H9 (cell line): ENCODE measurements around the gene OTUB1. TPM values are rescaled to one million over a fixed set of nuclear protein-coding genes. Genes with fewer than 3 reads are reported as not detected.

ENCODE experiments used
- DNase-seq: peaks from one replicate; pipeline ENCODE4 v3.0.0-alpha.2; 2017
- H2AFZ ChIP-seq: one replicate; pipeline ENCODE4 v1.6.1; 2013; ENCODE audit warnings: mild to moderate bottlenecking, low read length, control low read depth, moderate library complexity
- H2AK5ac ChIP-seq: 2 replicates; pipeline ENCODE4 v1.6.1; 2013; ENCODE audit warnings: low read length, control low read depth, mixed read lengths; ENCODE audit not compliant: insufficient read length
- H2BK120ac ChIP-seq: one replicate; pipeline ENCODE4 v1.6.1; 2013; ENCODE audit warnings: low read depth, mild to moderate bottlenecking, low read length, control low read depth, inconsistent platforms; ENCODE audit not compliant: poor library complexity, severe bottlenecking
- H2BK12ac ChIP-seq: 2 replicates; pipeline ENCODE4 v1.6.1; 2013; ENCODE audit warnings: low read length, control low read depth, mixed read lengths, low read depth; ENCODE audit not compliant: insufficient read length
- H2BK15ac ChIP-seq: 2 replicates; pipeline ENCODE4 v1.6.1; 2013; ENCODE audit warnings: low read depth, low read length, control low read depth
- H2BK20ac ChIP-seq: one replicate; pipeline ENCODE4 v1.6.1; 2013; ENCODE audit warnings: low read depth, mild to moderate bottlenecking, low read length, control low read depth, inconsistent platforms; ENCODE audit not compliant: poor library complexity, severe bottlenecking
- H2BK5ac ChIP-seq: 2 replicates; pipeline ENCODE4 v1.6.1; 2013; ENCODE audit warnings: low read length, control low read depth, mixed read lengths; ENCODE audit not compliant: insufficient read length
- H3K14ac ChIP-seq: 2 replicates; pipeline ENCODE4 v1.6.1; 2013; ENCODE audit warnings: low read length, control low read depth; ENCODE audit not compliant: insufficient read depth
- H3K18ac ChIP-seq: 2 replicates; pipeline ENCODE4 v1.6.1; 2013; ENCODE audit warnings: low read depth, mild to moderate bottlenecking, mixed read lengths, low read length, control low read depth; ENCODE audit not compliant: insufficient read length
- H3K23ac ChIP-seq: 2 replicates; pipeline ENCODE4 v1.6.1; 2013; ENCODE audit warnings: low read length, control low read depth, mixed read lengths, low read depth; ENCODE audit not compliant: insufficient read length
- H3K23me2 ChIP-seq: 2 replicates; pipeline ENCODE4 v1.6.1; 2013; ENCODE audit warnings: low read depth, mild to moderate bottlenecking, mixed read lengths, low read length, control low read depth; ENCODE audit not compliant: insufficient read length, poor library complexity, severe bottlenecking
- H3K27ac ChIP-seq: 2 replicates; pipeline ENCODE4 v1.5.1; 2013; ENCODE audit warnings: low read length, control low read depth, mixed read lengths, low read depth; ENCODE audit not compliant: insufficient read length
- H3K27me3 ChIP-seq: 2 replicates; pipeline ENCODE4 v1.6.1; 2013; ENCODE audit warnings: low read length, control low read depth, inconsistent platforms; ENCODE audit not compliant: insufficient read depth
- H3K4ac ChIP-seq: 2 replicates; pipeline ENCODE4 v1.6.1; 2013; ENCODE audit warnings: low read depth, mild to moderate bottlenecking, control low read depth, inconsistent platforms, low read length, moderate library complexity
- H3K4me1 ChIP-seq: 2 replicates; pipeline ENCODE4 v1.6.1; 2013; ENCODE audit warnings: low read length, control low read depth, inconsistent platforms; ENCODE audit not compliant: insufficient read depth
- H3K4me2 ChIP-seq: 2 replicates; pipeline ENCODE4 v1.6.1; 2013; ENCODE audit warnings: low read length, control low read depth, mixed read lengths; ENCODE audit not compliant: insufficient read length, insufficient read depth
- H3K56ac ChIP-seq: 2 replicates; pipeline ENCODE4 v1.6.1; 2013; ENCODE audit warnings: low read depth, mild to moderate bottlenecking, mixed read lengths, low read length, control low read depth; ENCODE audit not compliant: insufficient read length
- H3K79me1 ChIP-seq: 2 replicates; pipeline ENCODE4 v1.6.1; 2013; ENCODE audit warnings: low read depth, mild to moderate bottlenecking, moderate library complexity, low read length, control low read depth, inconsistent platforms; ENCODE audit not compliant: insufficient read depth, poor library complexity, severe bottlenecking
- H3K79me2 ChIP-seq: 2 replicates; pipeline ENCODE4 v1.6.1; 2013; ENCODE audit warnings: low read length, control low read depth, inconsistent platforms; ENCODE audit not compliant: insufficient read depth
- H3K9ac ChIP-seq: 2 replicates; pipeline ENCODE4 v1.6.1; 2013; ENCODE audit warnings: low read length, control low read depth, mixed read lengths; ENCODE audit not compliant: insufficient read length; ENCODE audit errors: extremely low read depth
- H3K9me3 ChIP-seq: one replicate; pipeline ENCODE4 v1.6.1; 2013; ENCODE audit warnings: low read depth, low read length, inconsistent platforms; ENCODE audit not compliant: control insufficient read depth
- H3T11ph ChIP-seq: one replicate; pipeline ENCODE4 v1.6.1; 2013; ENCODE audit warnings: mild to moderate bottlenecking, low read length, control low read depth, inconsistent platforms
- H4K20me1 ChIP-seq: one replicate; pipeline ENCODE4 v1.6.1; 2013; ENCODE audit not compliant: control insufficient read depth, insufficient read length, insufficient read depth
- H4K5ac ChIP-seq: 2 replicates; pipeline ENCODE4 v1.6.1; 2013; ENCODE audit warnings: low read depth, mild to moderate bottlenecking, mixed read lengths, low read length, control low read depth; ENCODE audit not compliant: insufficient read length
- H4K8ac ChIP-seq: replicated peaks from 2 replicates; pipeline ENCODE4 v1.6.1; 2013; ENCODE audit warnings: low read length, control low read depth, mixed read lengths, low read depth; ENCODE audit not compliant: insufficient read length
- H4K91ac ChIP-seq: 2 replicates; pipeline ENCODE4 v1.6.1; 2013; ENCODE audit warnings: low read depth, mild to moderate bottlenecking, moderate library complexity, mixed read lengths, low read length, control low read depth; ENCODE audit not compliant: insufficient read length
- H3K27ac Mint-ChIP-seq, 3 experiments: 2 replicates in 2 of 3; 3 replicates in 1 of 3; pipeline ENCODE4 v1.8.0; 2020 to 2021; ENCODE audit warnings: mixed read lengths in 3 of 3, mild to moderate bottlenecking in 1 of 3, moderate library complexity in 1 of 3
- H3K27me3 Mint-ChIP-seq: 2 replicates; pipeline ENCODE4 v1.8.0; 2021; ENCODE audit warnings: low read depth, mild to moderate bottlenecking, moderate library complexity, mixed read lengths
- H3K36me3 Mint-ChIP-seq, 3 experiments: 2 replicates in 2 of 3; 3 replicates in 1 of 3; pipeline ENCODE4 v1.8.0; 2020 to 2021; ENCODE audit warnings: low read depth in 3 of 3, mixed read lengths in 3 of 3; ENCODE audit not compliant: insufficient read depth in 1 of 3
- H3K4me1 Mint-ChIP-seq, 2 experiments: 2 replicates each; pipeline ENCODE4 v1.8.0; 2020; ENCODE audit warnings: mixed read lengths in 2 of 2
- H3K4me3 Mint-ChIP-seq, 2 experiments: 2 replicates in 1 of 2; 3 replicates in 1 of 2; pipeline ENCODE4 v1.8.0; 2020 to 2021; ENCODE audit warnings: mild to moderate bottlenecking in 2 of 2, mixed read lengths in 2 of 2, moderate library complexity in 1 of 2
- H3K9me3 Mint-ChIP-seq, 2 experiments: 2 replicates in 1 of 2; 3 replicates in 1 of 2; pipeline ENCODE4 v1.8.0; 2020; ENCODE audit warnings: mild to moderate bottlenecking in 2 of 2, mixed read lengths in 2 of 2, moderate library complexity in 1 of 2
- CTCF ChIP-seq: fragments of 200-600 bp; sonication (generic); conservative IDR thresholded peaks from 3 replicates; pipeline ENCODE4 v1.8.0; 2021; ENCODE audit warnings: antibody characterized with exemption, mild to moderate bottlenecking
- WGBS: extraction: QIAGEN DNeasy Blood & Tissue Kit; methylation state at CpG from one replicate; pipeline ENCODE4 v1.1.7; 2013; ENCODE audit warnings: missing lambda C conversion rate, low lambda C conversion rate, mixed read lengths; ENCODE audit not compliant: insufficient read length; ENCODE audit errors: extremely low coverage; 5-methylcytosine and 5-hydroxymethylcytosine counted together
- total RNA-seq: library from RNA; stranded (reverse); gene quantifications from 2 replicates; pipeline ENCODE4 v1.2.1, GENCODE V29; 2021

OTUB1 gene
- total RNA-seq, 1 experiment from 2014 or later, result 114 TPM

GRCh38 chr11:64022125-64022784 is 36.0 kb downstream of the OTUB1 start:
- no peak for TF ChIP-seq CTCF
- Histone ChIP-seq H2BK120ac (no peak overlapping the region), H3K4me1 (peaks cover 2% of the 10 kb centered on the region; the same call in 1 of the 2 replicates), H2BK12ac (no peak overlapping the region), H3K56ac (no peak overlapping the region), H3K4ac (no peak overlapping the region), H2BK20ac (no peak overlapping the region), H2AFZ (no peak overlapping the region), H3K4me2 (no peak overlapping the region), H2BK5ac (no peak overlapping the region), H4K8ac (no peak overlapping the region), H2AK5ac (no peak overlapping the region), H3K9me3 (no peaks in the 10 kb centered on the region), H3K23me2 (no peaks in the 10 kb centered on the region), H3K27ac (no peak overlapping the region), H3K79me1 (no peaks in the 10 kb centered on the region), H4K20me1 (no peaks in the 10 kb centered on the region), H4K91ac (no peak overlapping the region), H3K79me2 (no peaks in the 10 kb centered on the region), H3K18ac (no peak overlapping the region), H4K5ac (no peak overlapping the region), H3K14ac (no peak overlapping the region), H3T11ph (no peak overlapping the region), H3K23ac (no peak overlapping the region), H2BK15ac (no peak overlapping the region), H3K9ac (no peak overlapping the region), H3K27me3 (no peaks in the 10 kb centered on the region; the same call in 1 of the 2 replicates)
- Mint-ChIP-seq H3K9me3 (no peaks in the 10 kb centered on the region), H3K4me3 (no peak overlapping the region), H3K4me1 (peaks cover 46 to 66% of the 10 kb centered on the region in 2 experiments), H3K27ac (peak overlapping the region in 1 of 3 experiments; percentile 83; a peak in 1 of 7 replicates), H3K27me3 (peaks cover 33% of the 10 kb centered on the region), H3K36me3 (no peaks in the 10 kb centered on the region; a peak in 2 of 7 replicates)
- no CpG with 5 or more reads among the region's 14 CpGs for WGBS
- DNase-seq, result no peak
